Activated CD4-positive, alpha-beta T cell treated with anti-CD3 and anti-CD28 coated beads, Interleukin-2, amount 50 U/mL, for 16 hours (primary cell): ENCODE results near the gene SLC11A1.

Source experiments
- DNase-seq: peaks from one replicate; pipeline ENCODE4 v3.0.0-alpha.2; 2020

SLC11A1 gene

GRCh38 chr2:218395090-218395444, 13.0 kb downstream of the SLC11A1 start:
- no peak for DNase-seq

- DNase-seq: no peak
These were observed 13.4 kb downstream of the SLC11A1 start for GRCh38 chr2:218395456-218395825.

GRCh38 chr2:218395826-218396687, 14.0 kb downstream of the SLC11A1 start:
- DNase-seq: peak; percentile 95

- peak; percentile 64 for DNase-seq
These were observed 14.8 kb downstream of the SLC11A1 start for GRCh38 chr2:218396688-218397462.

GRCh38 chr2:218397463-218397819, 15.4 kb downstream of the SLC11A1 start:
- no peak for DNase-seq

GRCh38 chr2:218397820-218398436, 15.9 kb downstream of the SLC11A1 start:
- peak; percentile 84 for DNase-seq

- DNase-seq: peak; percentile 72
These were observed 16.6 kb downstream of the SLC11A1 start for GRCh38 chr2:218398437-218399390.

GRCh38 chr2:218399391-218400166, 17.5 kb downstream of the SLC11A1 start, which contains the start of gene CTDSP1:
TSS of gene CTDSP1 (plus strand) at chr2:218399868. CDS start at chr2:218400091, 223 bp downstream.
- DNase-seq: peak; percentile 95

GRCh38 chr2:218400167-218400929, 18.3 kb downstream of the SLC11A1 start:
- peak; percentile 33 for DNase-seq

- no peak for DNase-seq
These were observed 19.1 kb downstream of the SLC11A1 start for GRCh38 chr2:218400930-218401881.

GRCh38 chr2:218401890-218402289, 19.8 kb downstream of the SLC11A1 start:
- DNase-seq: no peak

GRCh38 chr2:218402491-218402901, 20.4 kb downstream of the SLC11A1 start:
- DNase-seq: no peak

- DNase-seq: no peak
These were observed 20.9 kb downstream of the SLC11A1 start for GRCh38 chr2:218402911-218403411.

- DNase-seq: no peak
These were observed 21.7 kb downstream of the SLC11A1 start for GRCh38 chr2:218403810-218404209.

- DNase-seq: no peak
These were observed 22.4 kb downstream of the SLC11A1 start for GRCh38 chr2:218404351-218405085.

- no peak for DNase-seq
These were observed 23.1 kb downstream of the SLC11A1 start for GRCh38 chr2:218405086-218405745.

GRCh38 chr2:218405746-218406208, 23.7 kb downstream of the SLC11A1 start:
- no peak for DNase-seq
